GM21381 (cell line): ENCODE measurements around the gene SSBP2.
A peak's percentile ranks its signal among the peaks of the same experiment; 100 is the strongest.
"Not testable (repeated sequence)": the region's sequence is repeated elsewhere in the genome, so short reads cannot be mapped to it uniquely, and the experiment has no call there.

Experiments used
- ATAC-seq: cut with Tn5 transposase; IDR thresholded peaks from one replicate; pipeline ENCODE4 v1.9.1; 2021; ENCODE audit warnings: mild to moderate bottlenecking, moderate library complexity; ENCODE audit not compliant: unreplicated experiment

Gene SSBP2

GRCh38 chr5:81606150-81606549, 144.7 kb downstream of the SSBP2 start:
- no peak for ATAC-seq

GRCh38 chr5:81605299-81605698, 145.6 kb downstream of the SSBP2 start:
- no peak for ATAC-seq

DNA sequence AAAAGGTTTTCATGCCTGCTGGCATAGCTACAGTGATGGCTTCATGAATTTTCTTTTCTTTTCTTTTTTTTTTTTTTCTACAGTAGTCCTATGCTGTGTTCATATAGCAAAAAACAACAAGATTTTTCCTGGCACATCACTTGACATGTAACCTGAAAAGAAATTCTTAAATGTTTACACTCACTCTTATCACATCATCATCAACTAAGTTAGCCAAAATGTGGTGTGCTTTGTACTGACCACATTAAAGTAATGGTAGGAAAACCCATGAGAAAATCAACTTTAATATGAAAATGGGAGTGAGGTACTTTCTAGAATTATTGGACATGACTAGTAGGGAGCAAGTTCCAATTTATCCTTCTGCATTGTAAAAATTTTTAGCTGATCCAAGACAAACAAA, 146.7 kb downstream of the SSBP2 start:
- no peak for ATAC-seq

DNA sequence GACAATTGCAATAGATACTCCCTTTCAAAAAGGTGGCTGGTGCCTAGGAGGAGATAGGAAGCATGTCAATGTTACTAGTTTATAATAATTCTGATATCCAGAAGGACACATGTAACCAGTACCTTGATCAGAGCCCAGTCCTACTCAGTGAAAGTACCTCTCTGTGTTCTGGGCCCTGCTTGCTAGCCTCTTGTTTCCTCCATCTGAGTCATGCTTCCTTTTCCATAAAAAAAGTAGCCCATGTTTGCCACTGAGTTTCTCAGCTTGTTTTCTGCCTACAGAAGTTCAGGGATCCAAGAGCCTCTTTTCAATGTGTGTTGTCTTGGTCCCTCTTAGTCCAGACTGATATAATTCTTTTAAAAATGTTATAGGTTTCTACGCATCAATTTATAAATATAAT, 149.0 kb downstream of the SSBP2 start:
- no peak for ATAC-seq

GRCh38 chr5:81592085-81592484, 158.8 kb downstream of the SSBP2 start:
- not testable (repeated sequence) for ATAC-seq

DNA sequence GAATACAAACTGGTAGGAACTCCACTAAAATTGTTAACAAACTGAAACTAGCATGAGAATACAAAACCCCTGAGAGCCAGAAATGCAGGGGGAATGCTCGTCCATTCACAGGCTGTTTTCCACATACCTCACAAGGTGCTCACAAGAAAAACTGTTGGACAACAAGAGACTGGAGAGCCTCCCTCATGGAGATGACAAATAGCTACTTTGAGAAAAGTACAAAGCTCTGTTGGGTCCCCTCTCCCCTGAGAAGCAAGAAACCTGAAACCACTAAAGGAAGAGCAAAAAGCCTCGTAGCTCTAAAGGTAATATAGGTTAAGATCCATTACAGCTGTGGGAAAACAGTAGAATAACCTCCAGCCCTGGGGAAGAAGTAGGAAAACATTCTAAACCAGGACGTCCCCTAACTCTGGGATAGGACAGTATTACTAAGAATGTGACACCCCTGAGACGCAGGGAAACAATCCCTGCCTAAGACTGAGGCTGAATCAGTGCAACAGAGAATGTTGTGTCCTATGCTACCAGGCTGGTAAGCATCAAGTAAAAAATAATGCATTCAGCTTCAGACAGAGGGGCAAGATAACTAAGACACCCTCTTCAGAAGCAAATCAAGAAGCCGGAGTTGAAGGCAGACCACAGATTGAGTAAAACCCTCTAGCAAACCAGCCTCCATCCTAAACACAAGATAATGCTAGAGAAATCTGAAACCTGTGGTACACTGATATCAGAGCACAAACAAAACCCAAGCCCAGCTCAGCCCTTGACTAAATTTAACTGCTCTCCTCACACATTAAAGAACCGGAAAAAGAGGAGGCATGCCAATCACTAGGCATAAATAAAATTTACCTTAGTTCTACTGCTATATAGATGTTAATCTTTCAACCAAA, 160.2 kb downstream of the SSBP2 start:
- ATAC-seq = no peak

DNA sequence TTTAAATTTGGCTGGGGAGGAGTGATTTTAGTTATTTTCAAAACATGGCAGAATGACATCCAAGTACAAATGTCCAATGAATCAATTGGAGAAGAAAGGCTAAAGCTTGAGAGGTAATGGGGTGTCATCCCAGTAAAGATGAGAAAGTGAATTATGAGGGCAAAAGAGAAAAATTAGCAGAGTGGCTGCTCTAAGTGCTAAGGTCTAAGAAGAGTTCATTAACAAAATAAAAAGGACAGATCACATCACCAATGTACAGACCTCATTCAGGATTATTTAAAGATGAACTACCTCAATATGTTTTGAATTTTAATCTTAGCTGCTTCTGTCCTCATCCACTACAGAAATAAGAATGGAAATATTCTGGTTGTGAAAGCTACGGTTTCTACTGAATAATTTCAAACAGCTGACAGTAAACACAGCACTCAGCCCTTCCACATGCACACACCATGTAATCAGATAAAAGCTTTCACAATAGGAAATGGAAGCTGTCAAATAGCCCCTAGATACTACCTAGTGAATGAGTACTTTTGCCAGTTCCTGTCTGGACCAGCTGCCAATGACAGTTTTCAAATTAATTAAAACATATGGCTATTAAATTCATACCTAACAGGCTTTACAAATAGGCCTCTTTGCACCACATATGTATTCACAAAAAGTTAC, 171.5 kb downstream of the SSBP2 start:
- ATAC-seq = no peak

- ATAC-seq = no peak
Measured at GRCh38 chr5:81577091-81577490, 173.8 kb downstream of the SSBP2 start.

DNA sequence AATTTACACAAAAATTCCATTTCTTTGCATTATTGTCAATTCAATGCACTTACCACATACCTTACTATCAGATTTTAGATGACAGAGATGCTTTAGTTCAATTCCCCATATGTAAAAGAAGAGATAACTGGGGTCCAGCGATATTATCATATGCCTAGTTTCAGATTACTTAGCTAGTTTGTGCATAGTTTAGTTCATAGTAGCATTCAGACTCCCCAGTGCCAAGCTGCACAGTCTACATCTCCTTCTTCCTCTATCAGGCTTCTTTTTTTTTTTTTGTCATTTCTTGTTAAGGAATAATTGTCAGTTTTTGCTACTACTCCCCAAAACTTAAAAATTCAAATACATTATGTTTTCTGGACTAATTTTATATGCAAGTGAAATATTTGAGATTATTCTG, 175.0 kb downstream of the SSBP2 start:
- ATAC-seq = no peak

- no peak for ATAC-seq
Measured at GRCh38 chr5:81572201-81572600, 178.7 kb downstream of the SSBP2 start.

- no peak for ATAC-seq
Measured at GRCh38 chr5:81558188-81558587, 192.7 kb downstream of the SSBP2 start.

DNA sequence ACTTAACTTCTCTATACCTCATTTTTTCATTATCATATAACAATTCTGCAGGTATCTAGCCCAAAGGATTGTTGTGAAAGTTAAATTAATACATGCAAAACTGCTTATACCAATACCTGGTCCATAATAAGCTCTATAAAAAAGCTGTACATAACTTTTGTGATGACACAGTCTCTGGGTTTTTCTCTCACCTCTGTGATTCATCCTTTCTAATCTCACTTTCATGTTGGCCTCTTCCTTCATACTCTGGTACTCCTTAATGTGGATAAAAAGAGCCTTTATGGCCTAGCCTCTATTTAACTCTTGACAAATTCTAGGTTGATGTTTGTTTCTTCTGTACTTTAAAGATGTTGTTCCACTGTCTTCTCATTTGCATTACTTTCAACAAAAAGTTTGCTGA, 194.1 kb downstream of the SSBP2 start:
- ATAC-seq = peak; percentile 74

- no peak for ATAC-seq
Measured at GRCh38 chr5:81555865-81556264, 195.0 kb downstream of the SSBP2 start.

GRCh38 chr5:81554647-81555046, 196.2 kb downstream of the SSBP2 start:
- no peak for ATAC-seq

GRCh38 chr5:81553567-81554212, 197.2 kb downstream of the SSBP2 start:
- no peak for ATAC-seq

DNA sequence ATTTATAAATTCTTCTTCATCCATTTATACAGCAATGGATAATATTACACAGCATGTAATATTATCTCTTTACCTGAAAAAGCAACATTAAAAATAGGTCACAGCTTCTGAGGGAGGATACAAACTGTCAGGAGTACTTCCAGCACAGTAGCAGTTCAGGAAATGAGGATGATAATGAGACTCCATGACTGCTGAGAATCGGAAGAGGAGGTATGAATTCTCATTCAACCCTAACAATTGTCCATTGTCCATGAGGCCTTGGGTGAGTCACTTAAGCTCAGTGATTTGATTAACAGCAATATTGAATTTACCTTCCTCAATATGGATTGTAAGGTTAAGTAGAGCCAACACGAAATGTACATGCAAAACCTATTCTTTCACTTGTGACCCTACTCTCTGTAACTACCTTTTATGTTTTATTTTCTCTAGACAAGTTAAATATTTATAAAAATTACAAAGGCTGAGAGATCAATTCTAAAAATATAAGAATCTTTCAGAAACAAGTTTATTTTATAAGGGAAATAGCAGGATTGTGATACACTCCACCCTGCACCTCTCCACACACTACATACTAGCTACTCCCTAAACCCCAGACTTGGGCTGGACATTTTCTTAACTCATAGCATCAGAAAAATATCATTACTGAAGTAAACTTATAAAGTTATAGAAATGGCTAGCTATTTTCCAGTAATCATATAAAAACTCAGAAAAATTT, 197.9 kb downstream of the SSBP2 start:
- no peak for ATAC-seq

- ATAC-seq = no peak
Measured at GRCh38 chr5:81549123-81549522, 201.8 kb downstream of the SSBP2 start.

DNA sequence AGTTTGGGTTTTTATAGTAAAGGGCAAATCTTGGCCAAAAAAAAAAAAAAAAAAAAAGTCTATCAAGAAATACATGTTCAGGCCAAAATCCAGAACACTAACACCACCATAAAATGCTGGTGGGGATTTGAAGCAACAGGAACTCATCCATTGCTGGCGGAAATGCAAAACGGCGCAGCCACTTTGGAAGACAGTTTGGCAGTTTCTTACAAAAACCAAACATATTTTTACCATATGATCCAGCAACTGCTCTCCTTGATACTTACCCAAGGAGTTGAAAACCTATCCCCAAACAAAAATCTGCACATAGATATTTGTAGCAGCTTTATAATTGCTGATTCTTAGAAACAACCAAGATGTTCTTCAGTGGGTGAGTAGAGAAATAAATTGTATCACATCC, 203.9 kb downstream of the SSBP2 start:
- no peak for ATAC-seq

- ATAC-seq = no peak
Measured at GRCh38 chr5:81545911-81546310, 205.0 kb downstream of the SSBP2 start.

- ATAC-seq = no peak
Measured at GRCh38 chr5:81544351-81545018, 206.4 kb downstream of the SSBP2 start.

DNA sequence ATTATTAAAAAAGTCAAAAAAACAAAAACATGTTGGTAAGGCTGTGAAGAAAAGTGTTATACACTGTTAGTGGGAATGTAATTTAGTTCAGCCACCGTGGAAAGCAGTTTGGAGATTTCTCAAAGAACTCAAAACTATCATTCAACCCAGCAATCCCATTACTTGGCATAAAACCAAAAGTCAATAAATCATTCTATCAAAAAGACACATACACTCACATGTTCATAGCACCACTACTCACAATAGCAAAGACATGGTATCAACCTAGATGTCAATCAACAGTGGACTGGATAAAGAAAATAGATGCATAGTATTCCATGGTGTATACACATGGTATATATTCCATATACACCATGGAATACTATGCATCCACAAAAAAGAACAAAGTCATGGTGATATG, 208.7 kb downstream of the SSBP2 start:
- ATAC-seq = no peak
